Neutrophil (primary cell): ENCODE results near the gene LAPTM4A.
"Not testable (repeated sequence)": the region's sequence is repeated elsewhere in the genome, so short reads cannot be mapped to it uniquely, and the experiment has no call there.

Experiments used
- H3K27ac ChIP-seq: fragments of 200-600 bp; sonication (generic); 2 replicates; pipeline ENCODE4 v1.5.1; 2016; ENCODE audit warnings: mild to moderate bottlenecking, moderate library complexity
- H3K27me3 ChIP-seq: fragments of 200-600 bp; sonication (generic); 2 replicates; pipeline ENCODE4 v1.6.0; 2016; ENCODE audit warnings: mild to moderate bottlenecking
- H3K36me3 ChIP-seq: fragments of 200-600 bp; sonication (generic); 2 replicates; pipeline ENCODE4 v1.5.1; 2017
- H3K4me1 ChIP-seq, 2 experiments: fragments of 200-600 bp in 1 of 2; sonication (generic) in 1 of 2; 1 replicate in 1 of 2; 2 replicates in 1 of 2; pipeline versions ENCODE4 v1.5.1 to v1.6.1; 2013 to 2016; ENCODE audit warnings: low read depth in 1 of 2, low read length in 1 of 2, mild to moderate bottlenecking in 1 of 2, moderate library complexity in 1 of 2; ENCODE audit not compliant: control insufficient read depth in 1 of 2, insufficient read depth in 1 of 2
- H3K4me3 ChIP-seq, 2 experiments: fragments of 200-600 bp in 1 of 2; sonication (generic) in 1 of 2; 1 replicate in 1 of 2; 2 replicates in 1 of 2; pipeline ENCODE4 v1.5.1; 2013 to 2016; ENCODE audit warnings: low read depth in 1 of 2, low read length in 1 of 2, mild to moderate bottlenecking in 1 of 2, moderate library complexity in 1 of 2
- H3K9me3 ChIP-seq: fragments of 200-600 bp; sonication (generic); 2 replicates; pipeline ENCODE4 v1.5.1; 2016
- CTCF ChIP-seq: fragments of 200-600 bp; sonication (generic); IDR thresholded peaks from 2 replicates; pipeline ENCODE4 v1.5.1; 2016; ENCODE audit warnings: antibody characterized with exemption

LAPTM4A gene

GRCh38 chr2:20052229-20052851 is 912 bp upstream of the LAPTM4A start:
- peaks cover 48% of the 10 kb centered on the region for H3K27me3 ChIP-seq
- TF ChIP-seq CTCF = no peak
- no peaks in the 10 kb centered on the region for H3K36me3 ChIP-seq
- peak overlapping the region; percentile 88 to 97 for H3K4me3 ChIP-seq
- peaks cover 35 to 40% of the 10 kb centered on the region in 2 experiments for H3K4me1 ChIP-seq
- H3K27ac ChIP-seq = peak overlapping the region; percentile 92
- H3K9me3 ChIP-seq = no peaks in the 10 kb centered on the region

GRCh38 chr2:20050646-20051531 is 539 bp downstream of the LAPTM4A start:
- no peaks in the 10 kb centered on the region for H3K9me3 ChIP-seq
- peaks cover 34% of the 10 kb centered on the region for H3K27me3 ChIP-seq
- H3K27ac ChIP-seq = peak overlapping the region; percentile 92
- TF ChIP-seq CTCF = no peak
- H3K4me1 ChIP-seq = peaks cover 35 to 40% of the 10 kb centered on the region in 2 experiments
- H3K36me3 ChIP-seq = no peaks in the 10 kb centered on the region
- peak overlapping the region; percentile 88 to 97 for H3K4me3 ChIP-seq

- H3K4me1 ChIP-seq = peaks cover 35 to 40% of the 10 kb centered on the region in 2 experiments
- H3K27me3 ChIP-seq = peaks cover 27% of the 10 kb centered on the region
- TF ChIP-seq CTCF = no peak
- H3K36me3 ChIP-seq = no peaks in the 10 kb centered on the region
- H3K27ac ChIP-seq = peak overlapping the region; percentile 92
- H3K4me3 ChIP-seq = peak overlapping the region; percentile 88 to 97
- no peaks in the 10 kb centered on the region for H3K9me3 ChIP-seq
Measured at GRCh38 chr2:20050104-20050645, 1.3 kb downstream of the LAPTM4A start.

- H3K9me3 ChIP-seq = no peaks in the 10 kb centered on the region
- H3K4me3 ChIP-seq = peak overlapping the region; percentile 88 to 97
- TF ChIP-seq CTCF = no peak
- peaks cover 21% of the 10 kb centered on the region for H3K27me3 ChIP-seq
- peaks cover 35 to 40% of the 10 kb centered on the region in 2 experiments for H3K4me1 ChIP-seq
- peak overlapping the region; percentile 92 for H3K27ac ChIP-seq
- H3K36me3 ChIP-seq = no peaks in the 10 kb centered on the region
Measured at GRCh38 chr2:20049637-20050036, 1.8 kb downstream of the LAPTM4A start.

- Histone ChIP-seq H3K27ac (peak overlapping the region; percentile 92), H3K27me3 (peaks cover 13% of the 10 kb centered on the region), H3K4me1 (peaks cover 43 to 44% of the 10 kb centered on the region in 2 experiments), H3K36me3 (no peaks in the 10 kb centered on the region), H3K4me3 (peak overlapping the region; percentile 88 to 97), H3K9me3 (no peaks in the 10 kb centered on the region)
- no peak for TF ChIP-seq CTCF
Measured at GRCh38 chr2:20048488-20049448, 2.7 kb downstream of the LAPTM4A start.

- H3K4me3 ChIP-seq, H3K27ac ChIP-seq, H3K9me3 ChIP-seq, H3K27me3 ChIP-seq, H3K36me3 ChIP-seq: not testable (repeated sequence)
- peaks cover 42 to 49% of the 10 kb centered on the region in 2 experiments for H3K4me1 ChIP-seq
Measured at GRCh38 chr2:20045712-20046292, 5.6 kb downstream of the LAPTM4A start.
